Measurements from ENCODE around the gene MTHFSD.

Gene MTHFSD

DNA sequence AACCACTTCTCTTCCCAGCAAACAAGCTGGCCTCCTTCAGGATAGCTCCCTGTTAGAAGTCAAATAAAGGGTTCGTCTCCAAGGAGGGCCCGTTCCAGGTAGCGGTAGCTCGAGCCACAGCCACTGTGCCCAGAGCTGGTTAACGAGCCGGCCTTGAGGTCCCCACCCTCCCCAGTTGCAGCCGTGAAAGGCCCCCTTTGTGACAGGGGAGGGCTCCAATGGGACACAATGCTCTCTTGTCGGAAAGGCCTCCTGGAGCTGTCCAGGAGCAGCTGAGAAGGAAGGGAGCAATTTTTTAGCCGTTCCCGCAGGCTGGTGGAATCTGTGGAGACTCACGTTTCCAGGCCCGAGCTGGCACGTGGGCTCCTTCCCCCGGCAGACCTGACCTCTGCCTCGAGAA, 74.6 kb downstream of the MTHFSD start:
- DNase-seq: no peak

Measured in CD4-positive, alpha-beta T cell treated with Interleukin-10 for 1 hour (primary cell).